GM08714 (cell line): ENCODE measurements around the gene TBXA2R.
"Not testable (repeated sequence)": the region's sequence is repeated elsewhere in the genome, so short reads cannot be mapped to it uniquely, and the experiment has no call there.

Experiments
- H3K4me3 ChIP-seq: fragments of 200-500 bp; sonication (Bioruptor generic); 2 replicates; pipeline ENCODE4 v1.5.1; 2014; ENCODE audit warnings: mild to moderate bottlenecking, low read length, inconsistent platforms
- ZNF274 ChIP-seq: IDR thresholded peaks from 2 replicates; pipeline ENCODE4 v1.6.1; 2012; ENCODE audit warnings: mild to moderate bottlenecking, low read depth, low read length

TBXA2R gene

GRCh38 chr19:3632739-3633558 is 26.3 kb upstream of the TBXA2R start:
- no peak overlapping the region for H3K4me3 ChIP-seq
- no peak for TF ChIP-seq ZNF274

GRCh38 chr19:3632098-3632497 is 25.4 kb upstream of the TBXA2R start:
- no peak for TF ChIP-seq ZNF274
- H3K4me3 ChIP-seq, result no peak overlapping the region

DNA sequence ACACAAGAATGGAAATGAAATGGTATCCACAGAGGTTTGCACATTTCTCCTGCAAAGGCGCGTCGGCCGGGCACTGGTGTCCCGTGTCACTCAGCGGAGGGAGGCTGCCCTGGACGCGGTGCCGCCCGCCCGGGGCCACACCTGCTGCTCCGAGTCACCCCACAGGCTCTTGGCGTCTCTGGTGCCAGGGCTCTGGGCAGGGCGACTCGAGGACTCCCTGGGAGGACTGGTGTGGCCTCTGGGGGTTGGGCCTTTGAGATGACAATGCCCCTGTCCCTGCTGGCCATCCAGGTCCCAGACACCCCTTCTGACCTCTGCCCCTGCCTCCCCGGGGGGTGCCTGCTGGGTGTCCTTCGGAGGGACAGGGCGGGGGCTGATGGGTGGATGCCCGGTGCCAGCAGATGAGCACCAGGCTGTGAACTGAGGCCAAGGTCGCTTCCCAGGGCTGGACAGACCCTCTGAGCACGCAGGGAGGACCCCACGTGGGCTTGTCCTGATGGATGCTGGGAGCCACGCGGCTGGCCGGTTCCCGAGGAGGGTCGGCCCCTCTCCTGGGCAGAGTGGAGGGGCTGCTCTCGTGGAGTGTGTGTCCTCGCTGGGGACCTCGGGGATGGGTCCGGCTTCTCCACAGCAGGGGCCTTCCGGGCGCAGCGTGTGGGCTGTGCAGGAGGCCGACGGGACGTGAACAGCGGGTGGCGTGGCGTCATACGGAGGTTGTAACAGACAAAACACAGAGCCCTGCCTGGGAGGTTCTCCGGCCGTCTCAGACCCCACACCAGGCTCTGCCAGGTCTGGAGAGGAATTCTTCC is 24.6 kb upstream of the TBXA2R start:
- H3K4me3 ChIP-seq, result no peak overlapping the region
- TF ChIP-seq ZNF274, result no peak

DNA sequence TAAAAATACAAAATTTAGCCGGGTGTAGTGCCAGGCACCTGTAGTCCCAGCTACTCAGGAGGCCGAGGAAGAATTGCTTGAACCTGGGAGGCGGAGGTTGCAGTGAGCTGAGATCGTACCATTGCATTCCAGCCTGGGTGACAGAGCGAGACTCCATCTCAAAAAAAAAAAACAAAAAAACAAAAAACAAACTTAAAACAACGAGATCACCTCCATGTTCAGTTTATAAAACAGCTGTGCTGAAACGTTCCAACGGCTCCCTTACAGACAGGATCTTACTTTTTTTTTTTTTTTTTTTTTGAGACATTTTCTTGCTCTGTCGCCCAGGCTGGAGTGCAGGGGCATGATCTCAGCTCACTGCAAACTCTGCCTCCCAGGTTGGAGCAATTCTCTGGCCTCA is 22.1 kb upstream of the TBXA2R start:
- H3K4me3 ChIP-seq, result not testable (repeated sequence)

- no peak overlapping the region; the same call in 1 of the 2 replicates for H3K4me3 ChIP-seq
- no peak for TF ChIP-seq ZNF274
Observed at GRCh38 chr19:3627351-3627723, 20.7 kb upstream of the TBXA2R start.

DNA sequence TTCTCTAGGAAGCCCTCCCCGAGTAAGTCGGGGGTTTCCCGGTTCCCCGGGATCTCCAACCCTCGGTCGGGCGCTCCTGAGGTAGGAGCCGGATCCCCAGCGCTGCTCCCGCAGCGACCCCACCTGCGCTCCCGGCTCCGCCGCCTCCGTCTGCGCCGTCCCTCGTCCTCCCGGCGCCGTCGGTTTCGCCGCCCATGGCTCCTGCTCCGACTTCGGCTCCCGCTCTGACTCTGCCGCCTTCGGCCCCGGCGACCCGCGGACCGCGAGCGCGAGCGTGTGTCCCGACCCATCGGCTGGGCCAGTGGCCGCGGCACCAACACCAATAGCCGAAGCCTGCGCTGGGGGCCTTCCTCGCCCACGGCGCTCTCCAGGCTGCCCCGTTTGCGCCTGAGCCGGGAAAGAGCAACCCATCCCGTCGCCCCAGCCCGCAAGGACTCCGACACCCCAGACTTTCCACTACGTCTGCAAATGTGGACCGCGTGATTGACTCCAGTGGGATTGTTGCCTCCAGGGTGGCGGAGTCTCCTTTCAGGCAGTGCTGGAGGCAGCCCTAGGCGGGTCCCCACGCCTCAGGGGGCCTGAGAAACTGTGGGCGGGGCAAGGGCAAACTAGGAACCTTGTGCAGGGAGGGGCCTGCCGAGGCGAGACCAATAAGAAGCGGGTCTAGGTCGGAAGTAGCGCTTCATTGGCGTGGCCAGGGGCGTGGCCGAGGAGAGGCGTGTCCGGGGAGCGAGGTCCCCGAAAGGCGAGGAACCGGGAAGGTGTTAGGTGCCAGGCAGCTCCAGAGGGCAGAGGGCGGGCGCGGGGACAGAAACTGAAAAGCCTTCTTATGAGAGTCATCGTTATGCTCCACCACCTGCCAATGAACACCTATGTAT is 20.0 kb upstream of the TBXA2R start, which contains the start of gene CACTIN:
TSS of gene CACTIN (minus strand) at position 318 of the 878 bp plus-strand sequence. CDS start at position 290, 28 bp downstream.
- peak within 1 kb of the TSS; percentile 96 for H3K4me3 ChIP-seq
- no peak for TF ChIP-seq ZNF274

GRCh38 chr19:3625996-3626472 is 19.4 kb upstream of the TBXA2R start:
- TF ChIP-seq ZNF274, result no peak
- peak overlapping the region; percentile 96 for H3K4me3 ChIP-seq

GRCh38 chr19:3623716-3624115 is 17.0 kb upstream of the TBXA2R start:
- no peak overlapping the region for H3K4me3 ChIP-seq
- no peak for TF ChIP-seq ZNF274

- TF ChIP-seq ZNF274, result no peak
- no peak overlapping the region for H3K4me3 ChIP-seq
Observed at GRCh38 chr19:3622224-3622623, 15.5 kb upstream of the TBXA2R start.

- H3K4me3 ChIP-seq, result no peak overlapping the region
- TF ChIP-seq ZNF274, result no peak
Observed at GRCh38 chr19:3621689-3622088, 15.0 kb upstream of the TBXA2R start.

DNA sequence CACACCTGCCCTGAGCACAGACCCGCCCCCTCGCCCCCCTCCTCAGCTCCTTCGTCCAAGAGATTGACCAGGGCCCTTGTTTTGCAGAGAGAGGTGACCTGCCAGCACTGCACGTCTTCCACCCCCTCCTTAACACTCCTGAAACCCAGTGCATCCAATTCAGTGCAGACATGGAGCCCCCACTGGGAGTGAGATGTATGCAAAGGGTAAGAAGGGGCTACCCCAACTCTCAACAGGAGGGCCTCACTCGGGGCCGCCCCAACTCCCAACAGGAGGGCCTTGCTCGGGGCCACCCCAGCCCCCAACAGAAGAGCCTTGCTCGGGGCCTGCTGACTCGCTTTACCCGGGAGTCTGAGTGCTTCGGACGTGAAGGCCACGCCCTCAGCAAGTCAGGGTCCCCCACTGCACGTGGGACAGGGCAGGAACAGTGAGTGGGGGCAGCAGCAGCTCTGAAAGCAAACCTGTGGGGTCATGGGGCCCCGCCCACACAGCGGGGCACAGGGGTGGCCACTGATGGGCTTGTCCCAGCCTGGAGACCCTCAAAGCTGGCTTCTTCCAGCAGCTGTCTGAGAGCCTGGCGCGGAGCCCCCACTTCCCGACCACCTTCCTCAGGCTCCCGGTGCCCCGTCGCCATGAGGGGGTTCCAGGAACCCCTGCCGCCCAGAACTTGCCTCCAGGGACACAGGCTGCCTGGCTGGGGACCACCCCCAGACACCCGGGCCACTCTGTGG is 14.3 kb upstream of the TBXA2R start:
- no peak for TF ChIP-seq ZNF274
- H3K4me3 ChIP-seq, result no peak overlapping the region

DNA sequence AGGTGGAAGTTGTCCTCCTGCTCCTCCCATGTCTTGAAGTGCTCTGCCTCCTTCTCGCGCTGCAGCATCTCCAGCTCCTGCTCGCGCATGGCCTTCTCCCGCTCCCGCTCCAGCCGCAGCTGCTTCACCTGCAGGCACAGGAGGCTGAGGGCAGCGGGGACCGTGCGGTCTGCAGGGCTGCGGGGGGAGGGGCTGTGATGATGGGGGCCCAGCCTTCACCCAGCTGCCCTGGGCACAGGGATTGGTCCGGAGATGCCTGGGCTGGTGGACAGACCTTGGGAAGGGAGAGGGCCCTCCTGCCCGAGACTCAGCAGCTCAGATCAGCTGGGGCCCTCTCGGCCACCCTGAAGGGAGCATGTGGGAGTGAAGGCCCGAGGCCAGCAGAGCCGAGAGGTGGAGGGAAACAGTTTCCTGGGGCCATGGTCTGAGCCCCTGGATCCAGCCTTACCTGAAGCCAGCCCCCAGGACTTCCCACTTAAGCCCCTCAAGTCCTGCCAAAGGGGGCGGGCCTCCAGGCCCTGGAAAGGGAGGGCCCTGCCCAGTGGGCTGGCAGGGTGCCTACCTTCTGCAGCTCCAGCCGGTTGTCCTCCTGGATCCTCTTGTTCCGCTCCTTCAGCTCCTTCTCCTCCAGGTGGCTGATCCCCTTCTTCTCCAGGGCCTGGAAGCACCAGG is 13.6 kb upstream of the TBXA2R start:
- H3K4me3 ChIP-seq, result no peak overlapping the region
- TF ChIP-seq ZNF274, result no peak

GRCh38 chr19:3619631-3620012 is 12.9 kb upstream of the TBXA2R start:
- TF ChIP-seq ZNF274, result no peak

More at GRCh38 chr19:3619631-3620012, 12.9 kb upstream of the TBXA2R start:
- H3K4me3 ChIP-seq, result no peak overlapping the region
